GM19099 (cell line): ENCODE data around the gene COX6A2.
A peak's percentile ranks its signal among the peaks of the same experiment; 100 is the strongest.

Source experiments
- POLR2A ChIP-seq: IDR thresholded peaks from 3 replicates; pipeline ENCODE4 v1.6.1; 2011; ENCODE audit warnings: low read depth; ENCODE audit not compliant: insufficient read length; ENCODE audit errors: extremely low read depth

COX6A2 gene

GRCh38 chr16:31467151-31467773, 39.1 kb upstream of the COX6A2 start:
- TF ChIP-seq POLR2A: no peak

- no peak for TF ChIP-seq POLR2A
Observed at GRCh38 chr16:31466381-31466841, 38.3 kb upstream of the COX6A2 start.

- no peak for TF ChIP-seq POLR2A
Observed at GRCh38 chr16:31465788-31466370, 37.7 kb upstream of the COX6A2 start.

GRCh38 chr16:31464781-31465260, 36.7 kb upstream of the COX6A2 start:
- TF ChIP-seq POLR2A: no peak

GRCh38 chr16:31464348-31464769, 36.2 kb upstream of the COX6A2 start:
- TF ChIP-seq POLR2A: no peak

- no peak for TF ChIP-seq POLR2A
Observed at GRCh38 chr16:31461921-31462804, 34.0 kb upstream of the COX6A2 start.

GRCh38 chr16:31461201-31461920, 33.2 kb upstream of the COX6A2 start:
- TF ChIP-seq POLR2A: no peak

- TF ChIP-seq POLR2A: no peak
Observed at GRCh38 chr16:31460582-31461002, 32.4 kb upstream of the COX6A2 start.

GRCh38 chr16:31459687-31460581, 31.8 kb upstream of the COX6A2 start:
- peak; percentile 11 for TF ChIP-seq POLR2A

GRCh38 chr16:31458844-31459686, 30.9 kb upstream of the COX6A2 start, which contains the start of gene ARMC5:
ARMC5 (plus strand) TSS chr16:31459501; CDS start chr16:31459525, 24 bp downstream.
- TF ChIP-seq POLR2A: peak; percentile 93

- peak; percentile 59 for TF ChIP-seq POLR2A
Observed at GRCh38 chr16:31458073-31458843, 30.1 kb upstream of the COX6A2 start.

GRCh38 chr16:31456988-31457360, 28.8 kb upstream of the COX6A2 start:
- TF ChIP-seq POLR2A: no peak
